Measurements from ENCODE around the gene MEGF10.

MEGF10 gene

DNA sequence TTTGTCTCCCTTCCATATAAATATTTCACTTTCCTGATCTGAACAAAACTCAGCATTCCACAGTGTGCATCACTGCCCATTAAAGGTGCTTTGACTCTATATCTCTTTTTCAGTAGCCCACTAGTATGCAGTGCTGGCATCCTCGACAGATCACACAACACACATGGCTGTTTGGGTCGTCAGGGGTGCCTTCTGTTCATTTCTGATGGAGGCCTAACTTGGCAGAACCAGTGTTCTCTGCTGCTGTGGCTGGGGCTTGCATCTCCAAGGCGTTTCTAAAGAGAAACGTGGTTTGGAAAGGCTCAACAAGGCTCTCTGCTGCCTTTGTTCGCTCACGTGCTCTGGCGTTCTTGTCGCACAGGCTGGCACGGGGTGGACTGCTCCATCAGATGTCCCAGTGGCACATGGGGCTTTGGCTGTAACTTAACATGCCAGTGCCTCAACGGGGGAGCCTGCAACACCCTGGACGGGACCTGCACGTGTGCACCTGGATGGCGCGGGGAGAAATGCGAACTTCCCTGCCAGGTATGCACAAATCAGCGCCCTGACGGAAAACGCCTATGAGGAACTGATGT, 129.2 kb downstream of the MEGF10 start:
- DNase-seq (ENCODE audit: insufficient read length) = no peak
- no peak for FAIRE-seq
- TF ChIP-seq POLR2AphosphoS5 (IDR thresholded peaks at IDR 0.05; ENCODE audit: low read depth, low read length) = no peak
- no peak for TF ChIP-seq POLR2A (IDR thresholded peaks at IDR 0.05; ENCODE audit: low read depth, low read length)
- no peak for TF ChIP-seq TAF1 (IDR thresholded peaks at IDR 0.05; ENCODE audit: borderline replicate concordance, low read depth, low read length)

DNA sequence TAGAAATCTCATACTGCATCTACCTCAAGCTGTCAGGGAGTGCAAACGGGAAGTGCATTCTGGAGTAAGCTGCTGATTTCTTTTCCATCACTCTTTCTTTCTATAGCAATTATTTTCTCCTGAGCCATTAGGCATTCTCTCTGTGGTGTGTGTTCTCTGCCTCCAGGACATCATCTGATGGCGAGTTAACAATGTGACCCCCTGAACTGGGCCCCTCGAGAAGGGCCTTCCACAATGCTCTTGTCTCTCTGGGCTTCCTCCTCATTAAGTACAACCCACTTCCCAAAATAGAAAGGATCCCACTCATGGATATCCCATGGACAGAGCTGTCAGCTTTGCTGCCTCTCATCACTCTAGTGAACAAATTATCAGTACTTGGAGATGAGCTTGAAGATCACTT, 130.2 kb downstream of the MEGF10 start:
- DNase-seq (ENCODE audit: insufficient read length) = no peak
- no peak for TF ChIP-seq POLR2AphosphoS5 (IDR thresholded peaks at IDR 0.05; ENCODE audit: low read depth, low read length)
- no peak for TF ChIP-seq POLR2A (IDR thresholded peaks at IDR 0.05; ENCODE audit: low read depth, low read length)
- no peak for TF ChIP-seq TAF1 (IDR thresholded peaks at IDR 0.05; ENCODE audit: borderline replicate concordance, low read depth, low read length)
- FAIRE-seq = no peak

DNA sequence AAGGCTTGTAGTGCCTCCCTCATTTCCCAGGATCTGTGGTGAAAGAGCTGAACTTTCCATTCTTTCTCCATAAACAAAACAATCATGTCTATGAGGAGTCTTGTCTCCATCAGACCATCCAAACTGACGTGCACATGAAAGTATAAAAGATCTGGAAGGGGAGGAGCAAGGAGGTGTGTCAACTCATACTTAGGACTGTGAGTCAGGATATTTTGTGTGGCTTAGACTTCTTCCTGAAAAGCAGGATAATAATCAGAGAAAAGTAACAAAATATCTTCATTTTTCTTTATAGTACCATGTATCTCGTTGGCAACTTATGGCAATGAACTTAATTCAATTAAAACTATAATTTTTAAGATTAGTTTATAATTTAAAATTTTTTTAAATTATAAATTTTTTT, 130.9 kb downstream of the MEGF10 start:
- FAIRE-seq (no peak), DNase-seq (ENCODE audit: insufficient read length) (no peak)
- TF ChIP-seq POLR2AphosphoS5 (IDR thresholded peaks at IDR 0.05; ENCODE audit: low read depth, low read length) (no peak), TAF1 (IDR thresholded peaks at IDR 0.05; ENCODE audit: borderline replicate concordance, low read depth, low read length) (no peak), POLR2A (IDR thresholded peaks at IDR 0.05; ENCODE audit: low read depth, low read length) (no peak)

DNA sequence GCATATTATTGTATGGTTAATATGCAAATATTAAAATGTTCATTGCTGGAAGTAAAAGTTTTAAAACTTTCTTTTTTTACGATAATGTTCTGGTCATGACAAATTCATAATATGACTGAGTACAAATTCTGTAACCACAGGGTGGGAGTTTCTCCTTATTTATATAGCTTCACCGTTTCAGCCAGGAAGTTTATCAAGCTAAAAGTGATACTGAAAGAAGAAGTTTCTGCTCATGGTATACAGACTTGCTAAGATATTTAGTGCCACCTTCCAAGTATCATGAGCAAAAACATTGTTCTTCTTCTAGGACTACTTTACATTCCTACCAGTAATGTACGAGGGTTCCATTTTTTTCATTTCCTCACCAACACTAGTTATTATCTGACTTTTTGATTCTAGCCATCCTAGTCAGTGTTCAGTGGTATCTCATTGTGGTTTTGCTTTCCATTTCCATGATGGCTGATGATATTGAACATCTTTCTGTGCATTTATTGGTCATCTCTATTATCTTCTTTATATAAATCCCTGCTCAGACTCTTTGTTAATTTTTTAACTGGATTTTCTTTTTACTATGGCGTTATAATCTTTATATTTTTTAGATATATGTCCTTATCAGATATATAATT, 132.7 kb downstream of the MEGF10 start:
- FAIRE-seq (peak; percentile 66), DNase-seq (ENCODE audit: insufficient read length) (no peak)
- TF ChIP-seq TAF1 (IDR thresholded peaks at IDR 0.05; ENCODE audit: borderline replicate concordance, low read depth, low read length) (no peak), POLR2AphosphoS5 (IDR thresholded peaks at IDR 0.05; ENCODE audit: low read depth, low read length) (no peak), POLR2A (IDR thresholded peaks at IDR 0.05; ENCODE audit: low read depth, low read length) (no peak)

DNA sequence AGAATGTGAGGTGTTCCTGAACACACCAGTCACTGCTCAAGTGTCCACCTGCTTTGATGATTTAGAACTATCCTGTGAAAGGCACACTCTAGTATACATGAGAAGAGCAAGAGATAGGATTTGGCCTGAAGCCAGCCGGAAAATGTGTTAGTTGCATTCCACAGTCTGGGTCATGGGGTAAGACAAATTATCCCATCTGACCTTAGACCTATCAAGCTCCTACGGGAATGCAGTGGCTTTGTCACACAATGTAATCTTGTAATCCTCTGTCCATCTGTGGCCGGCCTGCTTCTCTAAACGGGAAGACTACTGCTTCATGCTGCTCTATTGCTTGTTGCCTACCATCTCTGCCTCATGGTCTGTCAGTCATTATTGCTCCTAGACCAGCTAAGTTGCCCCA, 134.4 kb downstream of the MEGF10 start:
- no peak for FAIRE-seq
- TF ChIP-seq POLR2AphosphoS5 (IDR thresholded peaks at IDR 0.05; ENCODE audit: low read depth, low read length) (no peak), TAF1 (IDR thresholded peaks at IDR 0.05; ENCODE audit: borderline replicate concordance, low read depth, low read length) (no peak), POLR2A (IDR thresholded peaks at IDR 0.05; ENCODE audit: low read depth, low read length) (no peak)

DNA sequence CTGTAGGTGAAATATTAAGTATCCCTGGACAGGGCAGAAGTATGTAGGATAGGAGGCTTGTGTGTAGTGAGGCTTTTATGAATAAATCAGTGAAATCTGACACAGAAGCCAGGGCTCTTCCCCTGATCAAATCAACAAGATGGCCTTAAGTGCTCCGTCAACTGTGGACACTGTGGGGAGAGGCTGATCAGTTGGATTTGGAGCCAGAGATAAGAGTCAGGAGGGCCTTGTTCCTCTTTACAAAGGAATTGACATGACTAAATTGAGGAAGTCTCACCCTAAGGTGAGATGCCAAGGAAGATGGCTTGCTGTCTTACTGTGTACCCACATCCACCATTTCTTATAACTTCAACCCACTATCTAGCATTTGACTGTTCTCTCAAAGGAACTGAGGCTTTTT, 135.3 kb downstream of the MEGF10 start:
- DNase-seq (ENCODE audit: insufficient read length) (no peak), FAIRE-seq (no peak)
- TF ChIP-seq TAF1 (IDR thresholded peaks at IDR 0.05; ENCODE audit: borderline replicate concordance, low read depth, low read length) (no peak), POLR2AphosphoS5 (IDR thresholded peaks at IDR 0.05; ENCODE audit: low read depth, low read length) (no peak), POLR2A (IDR thresholded peaks at IDR 0.05; ENCODE audit: low read depth, low read length) (no peak)

More for the DNA sequence above, 134.4 kb downstream of the MEGF10 start:
- no peak for DNase-seq (ENCODE audit: insufficient read length)

DNA sequence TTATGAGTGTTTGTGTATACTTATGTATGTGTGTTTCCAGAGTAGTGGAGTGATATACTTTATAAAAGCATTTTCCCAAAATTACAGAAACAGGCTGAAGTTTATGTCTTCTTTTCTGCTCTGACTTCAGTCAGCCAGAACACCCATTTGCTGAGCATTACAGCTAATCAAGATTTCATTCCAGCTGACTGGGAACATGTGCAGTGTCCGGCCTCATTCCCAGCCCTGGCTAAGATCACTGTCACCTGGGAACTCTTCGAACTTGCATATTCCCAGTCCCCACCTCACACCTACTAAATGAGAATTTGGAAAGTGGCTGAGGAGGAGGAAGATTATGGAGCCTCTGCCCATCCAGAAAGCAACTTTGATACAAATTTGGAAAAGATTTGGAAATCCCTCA, 136.1 kb downstream of the MEGF10 start:
- FAIRE-seq (no peak), DNase-seq (ENCODE audit: insufficient read length) (no peak)
- TF ChIP-seq POLR2AphosphoS5 (IDR thresholded peaks at IDR 0.05; ENCODE audit: low read depth, low read length) (no peak), POLR2A (IDR thresholded peaks at IDR 0.05; ENCODE audit: low read depth, low read length) (no peak), TAF1 (IDR thresholded peaks at IDR 0.05; ENCODE audit: borderline replicate concordance, low read depth, low read length) (no peak)

DNA sequence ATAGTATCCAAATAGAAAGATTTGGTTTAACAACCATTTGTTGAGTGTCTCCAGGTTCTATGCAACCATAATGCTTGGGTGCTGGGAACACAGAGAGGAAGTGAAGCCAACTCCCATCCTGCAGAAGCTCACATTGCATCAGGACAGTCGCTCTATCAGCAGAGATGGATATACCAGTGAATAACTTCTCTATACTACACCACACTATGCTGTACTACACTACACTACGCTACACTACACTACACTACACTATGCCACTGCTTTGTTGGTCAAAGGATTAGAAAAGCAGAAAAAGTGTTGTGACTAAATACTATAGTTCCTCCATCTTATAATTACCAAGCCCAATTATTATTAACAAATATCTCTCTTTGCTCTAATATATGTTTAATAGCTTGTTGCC, 137.7 kb downstream of the MEGF10 start:
- TF ChIP-seq POLR2A (IDR thresholded peaks at IDR 0.05; ENCODE audit: low read depth, low read length) (no peak), TAF1 (IDR thresholded peaks at IDR 0.05; ENCODE audit: borderline replicate concordance, low read depth, low read length) (no peak), POLR2AphosphoS5 (IDR thresholded peaks at IDR 0.05; ENCODE audit: low read depth, low read length) (no peak)
- DNase-seq (ENCODE audit: insufficient read length) = no peak
- FAIRE-seq = no peak

DNA sequence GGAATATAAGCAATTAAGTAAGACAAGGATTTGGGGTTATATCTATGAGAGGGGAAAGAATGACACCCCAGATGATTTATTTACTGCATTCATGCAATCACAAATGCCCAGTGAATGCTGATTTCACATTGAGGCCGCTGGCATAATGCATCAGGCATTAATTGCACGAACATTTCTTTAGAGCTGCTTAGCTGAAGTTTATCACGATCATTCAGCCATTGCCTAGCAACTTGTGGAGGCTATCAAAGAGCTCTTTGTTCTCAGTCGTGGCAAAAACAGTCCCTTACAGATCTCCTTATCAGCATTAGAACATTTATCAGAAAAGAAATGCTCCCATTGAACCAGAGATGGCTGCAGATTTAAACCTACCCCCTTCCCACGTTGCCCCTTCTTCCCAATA, 138.2 kb downstream of the MEGF10 start:
- TF ChIP-seq POLR2AphosphoS5 (IDR thresholded peaks at IDR 0.05; ENCODE audit: low read depth, low read length) = no peak
- no peak for TF ChIP-seq TAF1 (IDR thresholded peaks at IDR 0.05; ENCODE audit: borderline replicate concordance, low read depth, low read length)
- TF ChIP-seq POLR2A (IDR thresholded peaks at IDR 0.05; ENCODE audit: low read depth, low read length) = no peak
- no peak for DNase-seq (ENCODE audit: insufficient read length)

DNA sequence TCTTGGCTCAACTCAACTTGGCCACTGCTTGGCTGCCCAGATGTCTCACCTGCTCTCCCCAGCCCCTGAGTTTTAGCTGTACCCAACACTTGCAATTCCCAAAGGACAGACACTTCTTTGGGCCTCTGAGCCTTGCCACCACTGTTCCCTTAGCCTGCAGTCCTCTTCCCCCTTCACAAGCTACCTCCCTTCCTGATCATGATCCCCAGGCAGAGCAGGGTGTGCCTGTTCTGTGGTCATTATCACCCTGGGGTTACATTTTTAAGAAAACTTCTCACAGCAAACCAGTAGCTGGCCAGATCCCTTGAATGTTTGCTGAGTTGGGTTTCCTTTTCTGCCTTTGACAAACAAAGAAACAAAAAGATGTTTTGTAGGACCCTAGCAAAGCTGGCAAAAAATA, 139.3 kb downstream of the MEGF10 start:
- no peak for DNase-seq (ENCODE audit: insufficient read length)
- TF ChIP-seq TAF1 (IDR thresholded peaks at IDR 0.05; ENCODE audit: borderline replicate concordance, low read depth, low read length) (no peak), POLR2AphosphoS5 (IDR thresholded peaks at IDR 0.05; ENCODE audit: low read depth, low read length) (no peak), POLR2A (IDR thresholded peaks at IDR 0.05; ENCODE audit: low read depth, low read length) (no peak)
- no peak for FAIRE-seq

More for the DNA sequence above, 138.2 kb downstream of the MEGF10 start:
- FAIRE-seq = no peak

DNA sequence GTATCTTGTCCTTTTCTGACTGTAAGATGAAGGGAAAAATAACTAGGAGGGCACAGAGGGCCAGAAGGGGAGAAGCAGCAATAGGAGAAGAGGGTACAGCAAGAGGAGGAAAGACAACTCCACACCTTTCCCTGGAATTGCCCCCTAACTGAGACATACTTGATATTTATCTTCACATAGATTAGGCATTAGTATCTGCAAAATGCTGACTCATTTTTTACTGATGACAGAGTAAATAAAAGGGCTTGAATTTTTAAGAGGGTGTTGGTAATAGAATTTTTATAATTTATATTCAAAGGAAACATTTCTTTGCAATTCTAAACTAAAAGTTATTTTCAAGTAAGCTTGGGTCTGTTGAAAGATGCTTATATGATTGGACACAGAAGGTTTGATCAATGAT, 140.0 kb downstream of the MEGF10 start:
- DNase-seq (ENCODE audit: insufficient read length) (no peak), FAIRE-seq (no peak)
- no peak for TF ChIP-seq POLR2AphosphoS5 (IDR thresholded peaks at IDR 0.05; ENCODE audit: low read depth, low read length)
- no peak for TF ChIP-seq POLR2A (IDR thresholded peaks at IDR 0.05; ENCODE audit: low read depth, low read length)
- TF ChIP-seq TAF1 (IDR thresholded peaks at IDR 0.05; ENCODE audit: borderline replicate concordance, low read depth, low read length) = no peak

DNA sequence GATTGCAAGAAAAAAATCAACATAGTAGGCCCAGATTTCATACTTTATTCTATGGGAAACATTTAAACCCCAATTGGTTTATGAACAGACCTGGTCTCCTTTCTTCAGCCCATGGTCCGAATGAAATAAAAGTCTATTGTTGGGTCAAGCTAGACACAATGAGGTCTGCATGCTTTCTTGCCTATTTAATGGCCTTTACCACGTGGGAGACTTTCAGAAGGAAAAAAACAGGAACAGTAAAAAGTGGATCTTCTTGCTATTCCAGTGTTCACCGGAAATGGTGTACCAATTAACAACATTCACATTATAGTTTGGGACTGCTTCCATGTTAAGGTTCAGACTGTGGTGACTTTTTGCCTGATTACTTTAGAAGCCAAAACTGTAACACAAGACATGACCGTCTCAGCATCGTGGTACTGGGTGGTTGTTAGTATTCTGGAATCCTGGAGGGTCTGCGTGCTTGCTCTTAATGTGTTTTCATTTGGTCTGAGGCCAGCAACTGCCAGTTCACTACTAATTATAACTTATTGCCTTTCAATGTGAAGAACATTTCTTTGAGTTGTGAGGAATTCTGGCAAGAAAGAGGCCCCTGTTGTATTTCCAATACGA, 141.5 kb downstream of the MEGF10 start:
- FAIRE-seq = no peak
- no peak for DNase-seq (ENCODE audit: insufficient read length)
- TF ChIP-seq POLR2AphosphoS5 (IDR thresholded peaks at IDR 0.05; ENCODE audit: low read depth, low read length) = no peak
- TF ChIP-seq POLR2A (IDR thresholded peaks at IDR 0.05; ENCODE audit: low read depth, low read length) = no peak
- TF ChIP-seq TAF1 (IDR thresholded peaks at IDR 0.05; ENCODE audit: borderline replicate concordance, low read depth, low read length) = no peak

Measured in GM12892 (cell line).